Astrocyte (in vitro differentiated cells and primary cell): Measurements from ENCODE around the gene JAGN1. TPM values are rescaled to one million over a fixed set of nuclear protein-coding genes. Genes with fewer than 3 reads are reported as not detected.
A peak's percentile ranks its signal among the peaks of the same experiment; 100 is the strongest.
"Not testable (repeated sequence)": the region's sequence is repeated elsewhere in the genome, so short reads cannot be mapped to it uniquely, and the experiment has no call there.

Source experiments
- DNase-seq: peaks from one replicate; pipeline ENCODE4 v3.0.0-alpha.2; 2010; ENCODE audit warnings: low read depth
- FAIRE-seq: peaks from 2 replicates; lab custom pipeline; 2011; peaks lifted over from hg19 to GRCh38; lab: Jason Lieb, UNC
- H2AFZ ChIP-seq: 2 replicates; pipeline ENCODE4 v1.6.0; 2012; ENCODE audit warnings: low read depth, low read length, inconsistent platforms
- H3K27ac ChIP-seq: 2 replicates; pipeline ENCODE4 v1.5.1; 2011; ENCODE audit warnings: low read depth, low read length, inconsistent platforms
- H3K27me3 ChIP-seq: 2 replicates; pipeline ENCODE4 v1.6.0; 2011; ENCODE audit warnings: low read length, inconsistent platforms; ENCODE audit not compliant: insufficient read depth
- H3K36me3 ChIP-seq: 2 replicates; pipeline ENCODE4 v1.5.1; 2011; ENCODE audit warnings: low read length, inconsistent platforms; ENCODE audit not compliant: insufficient read depth
- H3K4me1 ChIP-seq: 2 replicates; pipeline ENCODE4 v1.5.1; 2011; ENCODE audit warnings: low read length, inconsistent platforms; ENCODE audit not compliant: insufficient read depth
- H3K4me2 ChIP-seq: 2 replicates; pipeline ENCODE4 v1.6.0; 2012; ENCODE audit warnings: low read length, inconsistent platforms
- H3K4me3 ChIP-seq: 2 replicates; pipeline ENCODE4 v1.5.1; 2011; ENCODE audit warnings: low read depth, mild to moderate bottlenecking, low read length, inconsistent platforms; ENCODE audit not compliant: insufficient read depth
- H3K79me2 ChIP-seq: 2 replicates; pipeline ENCODE4 v1.6.0; 2012; ENCODE audit warnings: mild to moderate bottlenecking, low read length, inconsistent platforms; ENCODE audit not compliant: insufficient read depth
- H3K9ac ChIP-seq: 2 replicates; pipeline ENCODE4 v1.6.0; 2012; ENCODE audit warnings: mild to moderate bottlenecking, low read length, inconsistent platforms
- H3K9me3 ChIP-seq: 2 replicates; pipeline ENCODE4 v1.5.1; 2012; ENCODE audit warnings: low read depth, mild to moderate bottlenecking, low read length, inconsistent platforms; ENCODE audit not compliant: insufficient read depth
- H4K20me1 ChIP-seq: 2 replicates; pipeline ENCODE4 v1.6.0; 2012; ENCODE audit warnings: low read length, inconsistent platforms; ENCODE audit not compliant: insufficient read depth
- H3K27ac Mint-ChIP-seq: one replicate; pipeline ENCODE4 v1.8.0; 2021; ENCODE audit warnings: mild to moderate bottlenecking, mixed read lengths; ENCODE audit not compliant: unreplicated experiment
- H3K27me3 Mint-ChIP-seq: one replicate; pipeline ENCODE4 v1.8.0; 2021; ENCODE audit warnings: low read depth, mixed read lengths; ENCODE audit not compliant: unreplicated experiment
- H3K36me3 Mint-ChIP-seq: one replicate; pipeline ENCODE4 v1.8.0; 2021; ENCODE audit warnings: low read depth, mixed read lengths; ENCODE audit not compliant: unreplicated experiment
- H3K4me1 Mint-ChIP-seq: one replicate; pipeline ENCODE4 v1.8.0; 2021; ENCODE audit warnings: low read depth, mixed read lengths; ENCODE audit not compliant: unreplicated experiment
- H3K4me3 Mint-ChIP-seq: one replicate; pipeline ENCODE4 v1.8.0; 2021; ENCODE audit warnings: mild to moderate bottlenecking, moderate library complexity, mixed read lengths; ENCODE audit not compliant: unreplicated experiment
- H3K9me3 Mint-ChIP-seq: one replicate; pipeline ENCODE4 v1.8.0; 2021; ENCODE audit warnings: mild to moderate bottlenecking, mixed read lengths; ENCODE audit not compliant: unreplicated experiment
- EZH2 ChIP-seq: IDR thresholded peaks from 2 replicates; pipeline ENCODE4 v1.6.1; 2012; ENCODE audit warnings: mild to moderate bottlenecking, low read length, inconsistent platforms; ENCODE audit not compliant: insufficient read depth
- total RNA-seq: library from RNA; stranded (reverse); gene quantifications from 2 replicates; pipeline ENCODE4 v1.2.1, GENCODE V29; 2021
- TF ChIP-seq, protein P1 (sequence below): IDR thresholded peaks from 2 replicates; pipeline ENCODE4 v1.5.1; 2011; ENCODE audit warnings: low read depth, mild to moderate bottlenecking, inconsistent platforms, low read length, moderate library complexity; ENCODE audit not compliant: insufficient read depth

JAGN1 gene
- total RNA-seq, 1 donor from 2014 or later = 31.7 TPM

- Histone ChIP-seq H3K27ac (peak within 1 kb of the TSS; percentile 26), H3K9ac (peak within 1 kb of the TSS; percentile 83), H4K20me1 (peaks cover 9% of the 10 kb centered on the region), H3K27me3 (no peaks in the 10 kb centered on the region), H3K79me2 (peaks cover 4% of the 10 kb centered on the region), H3K4me3 (peak within 1 kb of the TSS; percentile 83), H3K9me3 (no peaks in the 10 kb centered on the region), H3K4me1 (peaks cover 7% of the 10 kb centered on the region), H3K36me3 (peaks cover 12% of the 10 kb centered on the region), H3K4me2 (peak within 1 kb of the TSS; percentile 94), H2AFZ (peak within 1 kb of the TSS; percentile 90)
- peak within 1 kb of the TSS; percentile 96 for H3K4me3 Mint-ChIP-seq
- no peaks in the 10 kb centered on the region for H3K9me3 Mint-ChIP-seq
- H3K27me3 Mint-ChIP-seq = no peaks in the 10 kb centered on the region
- FAIRE-seq (no peak), DNase-seq (peak; percentile 87)
- TF ChIP-seq, protein P1, sequence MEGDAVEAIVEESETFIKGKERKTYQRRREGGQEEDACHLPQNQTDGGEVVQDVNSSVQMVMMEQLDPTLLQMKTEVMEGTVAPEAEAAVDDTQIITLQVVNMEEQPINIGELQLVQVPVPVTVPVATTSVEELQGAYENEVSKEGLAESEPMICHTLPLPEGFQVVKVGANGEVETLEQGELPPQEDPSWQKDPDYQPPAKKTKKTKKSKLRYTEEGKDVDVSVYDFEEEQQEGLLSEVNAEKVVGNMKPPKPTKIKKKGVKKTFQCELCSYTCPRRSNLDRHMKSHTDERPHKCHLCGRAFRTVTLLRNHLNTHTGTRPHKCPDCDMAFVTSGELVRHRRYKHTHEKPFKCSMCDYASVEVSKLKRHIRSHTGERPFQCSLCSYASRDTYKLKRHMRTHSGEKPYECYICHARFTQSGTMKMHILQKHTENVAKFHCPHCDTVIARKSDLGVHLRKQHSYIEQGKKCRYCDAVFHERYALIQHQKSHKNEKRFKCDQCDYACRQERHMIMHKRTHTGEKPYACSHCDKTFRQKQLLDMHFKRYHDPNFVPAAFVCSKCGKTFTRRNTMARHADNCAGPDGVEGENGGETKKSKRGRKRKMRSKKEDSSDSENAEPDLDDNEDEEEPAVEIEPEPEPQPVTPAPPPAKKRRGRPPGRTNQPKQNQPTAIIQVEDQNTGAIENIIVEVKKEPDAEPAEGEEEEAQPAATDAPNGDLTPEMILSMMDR = no peak
- no peak for TF ChIP-seq EZH2
- H3K36me3 Mint-ChIP-seq = peaks cover 12% of the 10 kb centered on the region
- no peaks in the 10 kb centered on the region for H3K4me1 Mint-ChIP-seq
- H3K27ac Mint-ChIP-seq = peak within 1 kb of the TSS; percentile 54
Measured at GRCh38 chr3:9843715-9844438, 46.5 kb upstream of the JAGN1 start, which contains the start of gene RPUSD3. TSS of gene RPUSD3 (minus strand) at chr3:9844008. CDS start at chr3:9843990, 18 bp downstream.

- no peak overlapping the region for H3K9ac ChIP-seq
- no peak overlapping the region for H3K27ac Mint-ChIP-seq
- peaks cover 4% of the 10 kb centered on the region for H3K79me2 ChIP-seq
- FAIRE-seq (no peak), DNase-seq (no peak)
- no peaks in the 10 kb centered on the region for H3K9me3 ChIP-seq
- H3K36me3 Mint-ChIP-seq = peaks cover 2% of the 10 kb centered on the region
- no peak overlapping the region for H3K4me2 ChIP-seq
- H3K9me3 Mint-ChIP-seq = no peaks in the 10 kb centered on the region
- no peak overlapping the region for H2AFZ ChIP-seq
- H3K4me3 Mint-ChIP-seq = no peak overlapping the region
- H3K27me3 ChIP-seq = no peaks in the 10 kb centered on the region
- H3K27me3 Mint-ChIP-seq = peaks cover 3% of the 10 kb centered on the region
- peaks cover 9% of the 10 kb centered on the region for H4K20me1 ChIP-seq
- TF ChIP-seq, protein P1 = no peak
- no peak for TF ChIP-seq EZH2
- peaks cover 7% of the 10 kb centered on the region for H3K4me1 ChIP-seq
- H3K27ac ChIP-seq = no peak overlapping the region
- H3K36me3 ChIP-seq = peaks cover 7% of the 10 kb centered on the region
- no peaks in the 10 kb centered on the region for H3K4me1 Mint-ChIP-seq
- no peak overlapping the region for H3K4me3 ChIP-seq
Measured at GRCh38 chr3:9846231-9846630, 44.2 kb upstream of the JAGN1 start.

DNA sequence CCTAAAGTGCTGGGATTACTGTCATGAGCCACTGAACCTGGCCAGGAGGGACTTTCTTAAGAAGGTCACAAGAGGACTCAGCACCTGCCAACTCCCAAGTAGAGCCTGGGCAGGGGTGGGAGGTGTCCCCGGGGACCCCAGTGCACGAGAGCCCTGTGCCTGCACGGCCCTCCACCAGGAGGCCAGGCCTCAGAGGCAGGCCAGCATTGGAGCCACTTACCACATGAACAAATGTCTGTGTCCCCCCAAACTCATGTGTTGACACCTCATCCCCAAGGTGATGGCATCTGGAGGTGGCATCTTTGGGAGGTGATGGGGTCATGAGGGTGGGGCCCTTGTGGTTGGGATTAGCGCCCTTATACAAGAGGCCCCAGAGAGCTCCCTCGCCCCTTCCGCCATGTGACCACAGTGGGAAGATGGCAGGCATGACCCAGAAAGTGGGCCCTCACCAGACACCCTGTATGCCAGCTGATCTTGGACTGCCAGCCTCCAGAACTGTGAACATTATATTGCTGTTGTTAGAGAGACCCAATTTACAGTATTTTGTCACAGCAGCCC, 43.4 kb upstream of the JAGN1 start:
- FAIRE-seq = no peak
- no peak for TF ChIP-seq EZH2
- TF ChIP-seq, protein P1 = no peak
- peaks cover 4% of the 10 kb centered on the region for H3K79me2 ChIP-seq

DNA sequence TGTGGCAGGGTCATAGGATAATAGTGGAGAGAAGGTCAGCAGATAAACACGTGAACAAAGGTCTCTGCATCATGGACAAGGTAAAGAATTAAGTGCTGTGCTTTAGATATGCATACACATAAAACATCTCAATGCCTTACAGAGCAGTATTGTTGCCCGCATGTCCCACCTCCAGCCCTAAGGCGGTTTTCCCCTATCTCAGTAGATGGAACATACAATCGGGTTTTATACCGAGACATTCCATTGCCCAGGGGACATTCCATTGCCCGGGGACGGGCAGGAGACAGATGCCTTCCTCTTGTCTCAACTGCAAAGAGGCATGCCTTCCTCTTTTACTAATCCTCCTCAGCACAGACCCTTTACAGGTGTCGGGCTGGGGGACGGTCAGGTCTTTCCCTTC, 42.5 kb upstream of the JAGN1 start:
- H4K20me1 ChIP-seq, H3K36me3 ChIP-seq, H3K27me3 Mint-ChIP-seq, H3K4me1 ChIP-seq, H3K27ac ChIP-seq, H3K4me1 Mint-ChIP-seq, H3K36me3 Mint-ChIP-seq, H3K27ac Mint-ChIP-seq, H3K9me3 ChIP-seq, H3K4me3 ChIP-seq, DNase-seq, H3K4me3 Mint-ChIP-seq, H3K9me3 Mint-ChIP-seq, H3K4me2 ChIP-seq, H2AFZ ChIP-seq, H3K9ac ChIP-seq, H3K79me2 ChIP-seq, FAIRE-seq: not testable (repeated sequence)
- peaks cover 16% of the 10 kb centered on the region for H3K27me3 ChIP-seq

More for the DNA sequence above, 43.4 kb upstream of the JAGN1 start:
- peaks cover 5% of the 10 kb centered on the region for H4K20me1 ChIP-seq
- no peaks in the 10 kb centered on the region for H3K36me3 Mint-ChIP-seq
- no peak overlapping the region for H3K4me2 ChIP-seq
- H3K36me3 ChIP-seq = no peaks in the 10 kb centered on the region
- H3K27me3 ChIP-seq = peaks cover 8% of the 10 kb centered on the region
- H3K27ac ChIP-seq = no peak overlapping the region
- H3K4me1 ChIP-seq = peaks cover 7% of the 10 kb centered on the region
- no peaks in the 10 kb centered on the region for H3K9me3 Mint-ChIP-seq
- no peak for DNase-seq
- peaks cover 8% of the 10 kb centered on the region for H3K27me3 Mint-ChIP-seq
- H2AFZ ChIP-seq = no peak overlapping the region
- no peak overlapping the region for H3K4me3 ChIP-seq
- no peaks in the 10 kb centered on the region for H3K9me3 ChIP-seq
- no peak overlapping the region for H3K27ac Mint-ChIP-seq
- no peaks in the 10 kb centered on the region for H3K4me1 Mint-ChIP-seq
- H3K9ac ChIP-seq = no peak overlapping the region
- no peak overlapping the region for H3K4me3 Mint-ChIP-seq
